SH-SY5Y (cell line): ENCODE measurements around the gene SMYD4.

Experiments
- GATA2 ChIP-seq: IDR thresholded peaks from 2 replicates; pipeline ENCODE4 v1.6.1; 2011; ENCODE audit warnings: mild to moderate bottlenecking, low read depth, low read length
- GATA3 ChIP-seq: IDR thresholded peaks from 2 replicates; pipeline ENCODE4 v1.6.1; 2011; ENCODE audit warnings: low read depth, mild to moderate bottlenecking, low read length, moderate library complexity

DNA sequence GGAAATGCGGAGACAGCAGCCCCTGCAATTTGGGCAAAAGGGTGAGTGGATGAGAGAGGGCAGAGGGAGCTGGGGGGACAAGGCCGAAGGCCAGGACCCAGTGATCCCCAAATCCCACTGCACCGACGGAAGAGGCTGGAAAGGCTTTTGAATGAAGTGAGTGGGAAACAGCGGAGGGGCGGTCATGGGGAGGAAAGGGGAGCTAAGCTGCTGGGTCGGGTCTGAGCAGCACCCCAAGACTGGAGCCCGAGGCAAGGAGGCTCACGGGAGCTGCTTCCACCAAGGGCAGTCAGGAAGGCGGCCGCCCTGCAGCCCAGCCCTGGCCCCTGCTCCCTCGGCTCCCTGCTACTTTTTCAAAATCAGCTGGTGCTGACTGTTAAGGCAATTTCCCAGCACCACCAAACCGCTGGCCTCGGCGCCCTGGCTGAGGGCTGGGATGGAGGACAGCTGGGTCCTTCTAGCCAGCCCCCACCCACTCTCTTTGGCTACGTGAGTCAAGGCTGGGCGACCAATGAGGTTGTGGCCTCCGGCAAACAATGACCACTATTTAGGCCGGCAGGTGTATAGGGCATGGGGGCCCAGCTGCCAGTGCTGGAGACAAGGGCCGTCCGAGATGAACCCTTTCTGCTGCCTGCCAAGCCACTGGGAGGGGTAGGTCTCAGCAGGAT is 67.3 kb downstream of the SMYD4 start:
- TF ChIP-seq GATA2 (no peak), GATA3 (no peak)
